Activated T-cell treated with anti-CD3 and anti-CD28 coated beads for 4 hours (primary cell): ENCODE results near the gene TENM4.

Source experiments
- DNase-seq: peaks from one replicate; pipeline ENCODE4 v3.0.0-alpha.2; 2020

The TENM4 gene

DNA sequence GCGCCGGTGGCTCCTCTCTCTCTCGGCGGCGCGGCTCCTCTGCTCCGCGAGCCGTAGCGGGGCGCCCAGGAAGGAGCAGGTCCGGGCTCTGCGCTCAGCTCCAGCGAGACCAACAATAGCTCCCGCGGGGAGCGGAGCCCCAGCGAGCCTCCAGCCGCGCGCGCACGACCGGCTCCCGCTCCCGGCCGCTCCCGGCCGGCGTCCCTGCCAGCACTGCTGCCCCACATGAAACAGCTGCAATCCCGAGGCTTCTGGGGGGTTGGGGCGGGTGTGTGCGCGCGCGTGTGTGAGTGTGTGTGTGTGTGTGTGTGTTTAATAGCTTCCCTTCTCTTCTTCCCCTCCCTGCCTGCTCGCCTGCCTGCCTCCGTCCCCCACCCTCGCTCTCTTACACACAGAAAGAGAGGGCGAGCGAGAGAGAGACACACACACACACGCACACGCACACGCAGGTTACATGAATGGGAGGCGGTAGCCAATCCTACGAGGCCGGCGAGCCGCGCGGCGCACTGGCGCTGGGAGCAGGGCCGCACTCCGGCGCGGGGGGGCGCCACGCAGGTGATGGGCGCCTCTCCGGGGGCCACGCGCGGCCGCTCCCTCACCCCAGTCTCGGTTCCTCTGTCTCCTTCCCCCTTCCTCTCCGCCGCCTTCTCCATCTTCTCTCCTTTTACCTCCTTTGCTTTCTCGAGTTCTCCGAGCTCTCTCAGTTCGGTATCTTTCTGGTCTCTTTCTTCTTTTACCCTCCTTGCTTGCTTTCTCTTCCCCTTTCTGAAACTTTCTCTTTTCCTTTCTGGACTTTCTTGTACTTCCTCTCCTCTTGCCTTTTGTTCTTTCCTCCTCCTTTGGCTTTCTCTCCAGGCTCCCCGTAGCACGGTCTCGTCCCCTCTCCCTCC lies at the start of gene TENM4:
TENM4 (minus strand) TSS at position 460 of the 890 bp plus-strand sequence. CDS start 371,086 bp downstream, outside the sequence.
- DNase-seq = no peak

GRCh38 chr11:79488286-79488685 lies 47.5 kb upstream of the TENM4 start:
- no peak for DNase-seq

DNA sequence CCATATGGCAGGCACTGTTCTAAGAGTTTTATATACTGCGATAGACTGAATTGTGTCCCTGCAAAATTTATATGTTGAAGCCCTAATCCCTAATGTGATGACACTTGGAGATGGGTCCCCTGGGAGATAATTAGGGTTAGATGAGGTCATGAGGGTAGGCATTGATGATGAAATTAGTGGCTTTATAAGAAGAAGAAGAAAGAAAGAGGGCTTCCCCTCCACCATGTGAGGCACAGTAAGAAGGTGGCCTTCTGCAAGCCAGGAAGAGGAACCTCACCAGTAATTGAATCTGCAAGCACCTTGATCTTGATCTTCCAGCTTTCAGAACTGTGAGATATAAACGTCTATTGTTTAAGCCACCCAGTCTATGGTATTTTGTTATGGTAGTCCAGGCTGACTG lies 46.6 kb upstream of the TENM4 start:
- DNase-seq = no peak

DNA sequence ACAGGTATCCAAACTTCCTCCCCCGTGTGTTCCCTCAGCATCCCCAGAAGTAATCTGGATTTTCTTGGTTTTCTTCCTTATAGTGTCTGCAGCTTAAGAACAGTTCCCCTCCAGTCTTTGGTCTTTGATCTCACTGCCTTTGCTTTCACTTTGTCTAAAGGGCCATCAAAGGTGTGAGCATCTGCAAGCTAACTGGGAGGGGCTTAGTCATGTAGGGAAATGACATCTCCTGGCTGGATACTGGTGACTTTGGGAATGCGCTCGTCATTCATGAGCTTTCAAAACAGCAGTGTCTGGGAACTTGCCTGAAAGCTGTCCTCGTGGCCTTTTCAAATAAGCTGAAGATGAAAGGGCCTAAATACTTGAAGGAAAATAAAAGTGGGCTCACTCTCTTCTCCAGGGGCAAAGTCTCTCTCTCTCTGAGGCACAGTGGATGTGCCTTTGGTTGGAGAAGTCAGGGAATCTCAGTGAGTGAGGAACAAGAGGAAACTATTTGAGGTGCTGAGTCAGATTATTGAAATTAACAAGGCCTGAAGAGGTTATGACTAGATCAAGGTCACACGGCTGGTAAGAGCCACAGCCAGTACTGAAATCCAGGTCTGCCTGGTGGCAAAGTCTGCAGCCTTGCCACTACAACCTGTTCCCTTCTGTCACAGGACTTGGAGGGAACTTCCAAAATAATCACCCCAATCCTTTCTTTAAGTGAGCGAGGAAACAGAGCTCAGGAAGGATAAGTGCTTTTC lies 45.6 kb upstream of the TENM4 start:
- no peak for DNase-seq

DNA sequence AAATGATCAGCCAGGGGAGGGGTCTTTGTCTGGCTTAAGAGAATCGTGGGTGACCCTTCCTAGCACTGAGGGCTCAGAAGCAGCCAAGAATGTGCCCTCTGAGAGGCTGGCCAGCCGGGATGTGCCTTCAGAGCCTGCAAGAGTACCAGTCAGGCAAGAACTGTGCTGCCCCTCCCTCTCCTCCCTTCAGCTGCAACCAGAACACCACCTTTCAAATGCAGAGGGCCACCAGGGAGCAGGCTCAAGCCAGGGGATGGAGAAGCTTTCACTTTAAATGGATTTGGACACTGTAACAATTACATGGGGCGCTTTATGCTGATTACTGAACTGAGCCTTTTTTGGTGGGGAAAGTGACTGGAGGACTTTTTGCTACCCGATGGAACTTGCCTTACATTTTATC lies 44.9 kb upstream of the TENM4 start:
- DNase-seq = no peak

DNA sequence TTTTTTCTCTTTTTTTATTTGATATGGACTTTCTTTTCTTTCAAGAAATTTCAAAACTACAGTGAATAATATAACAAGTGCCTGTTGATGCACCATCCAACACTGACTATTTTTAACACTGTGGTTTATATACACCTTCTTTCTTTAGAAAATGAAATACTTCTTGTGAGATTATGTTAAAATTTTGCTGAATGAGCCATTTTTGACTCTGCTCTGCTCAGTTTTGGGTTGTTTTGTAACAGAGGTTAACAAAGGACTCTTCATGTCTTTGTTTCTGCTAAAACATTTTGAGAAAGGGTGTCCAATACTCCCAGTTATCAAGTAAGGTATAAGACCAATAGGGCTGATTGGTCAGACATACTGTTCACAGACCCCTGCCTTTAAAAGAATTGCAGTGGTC lies 44.0 kb upstream of the TENM4 start:
- DNase-seq = no peak

GRCh38 chr11:79482800-79483199 lies 42.0 kb upstream of the TENM4 start:
- DNase-seq = no peak

GRCh38 chr11:79481795-79482194 lies 41.0 kb upstream of the TENM4 start:
- no peak for DNase-seq

GRCh38 chr11:79480864-79481263 lies 40.0 kb upstream of the TENM4 start:
- no peak for DNase-seq

- no peak for DNase-seq
These were observed 32.1 kb upstream of the TENM4 start for GRCh38 chr11:79472819-79473529.

DNA sequence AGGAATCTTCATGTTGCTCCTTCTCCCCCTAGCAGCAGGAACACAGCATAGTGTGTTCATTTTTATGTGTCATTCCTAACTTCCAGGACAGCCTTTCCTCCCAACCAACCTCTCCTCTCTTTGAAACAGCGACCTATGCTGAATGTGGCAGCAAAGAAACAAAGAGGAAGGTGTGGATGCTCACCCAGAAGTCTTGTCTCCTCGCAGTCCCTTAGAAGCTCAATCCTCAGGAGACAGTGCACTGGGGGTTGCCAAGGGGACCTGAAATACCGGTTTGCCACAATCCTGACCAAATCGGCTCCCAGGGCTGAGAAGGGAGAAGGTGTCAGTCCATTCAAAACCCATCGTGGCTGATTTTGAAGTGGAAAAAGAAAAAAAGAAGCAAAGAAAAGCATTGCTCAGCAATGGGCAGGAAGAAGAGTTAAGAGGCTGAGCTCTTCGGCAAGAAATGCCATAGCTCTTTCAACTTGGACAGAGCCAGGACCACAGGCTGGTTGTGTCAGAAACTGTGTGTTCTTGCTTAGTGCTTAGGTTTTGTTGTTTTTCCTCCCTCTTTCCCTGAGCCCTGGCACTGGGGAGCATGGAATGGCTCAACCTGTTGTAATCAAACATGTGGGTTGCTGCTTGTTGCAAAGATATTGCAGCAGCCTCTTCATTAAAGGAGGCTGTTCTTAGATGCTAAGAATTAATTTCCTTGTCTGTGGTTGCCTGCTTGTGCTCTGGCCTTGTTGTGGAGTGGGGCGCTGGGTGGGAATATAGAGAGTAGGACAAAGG lies 30.4 kb upstream of the TENM4 start:
- DNase-seq = no peak

DNA sequence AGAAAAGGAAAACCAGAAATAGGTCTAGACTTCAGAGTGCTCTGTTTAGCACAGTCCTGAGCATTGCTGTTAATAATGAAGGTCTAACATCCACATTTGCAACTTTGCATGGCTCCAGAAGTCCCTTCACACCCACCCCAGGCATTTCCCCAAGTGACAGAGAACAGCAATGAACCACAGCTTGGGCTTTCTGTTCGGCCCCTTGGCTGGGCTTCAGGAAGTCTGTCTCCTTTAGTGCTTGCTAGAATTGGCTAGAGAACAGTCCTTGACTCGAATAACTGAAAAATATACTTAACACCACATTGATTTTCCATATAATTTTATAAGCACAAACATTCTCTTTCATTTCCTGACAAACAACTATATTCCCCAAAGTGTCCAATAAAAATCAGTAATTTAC lies 29.3 kb upstream of the TENM4 start:
- no peak for DNase-seq

- no peak for DNase-seq
These were observed 26.9 kb upstream of the TENM4 start for GRCh38 chr11:79467761-79468160.

GRCh38 chr11:79466411-79466810 lies 25.6 kb upstream of the TENM4 start:
- DNase-seq = no peak

DNA sequence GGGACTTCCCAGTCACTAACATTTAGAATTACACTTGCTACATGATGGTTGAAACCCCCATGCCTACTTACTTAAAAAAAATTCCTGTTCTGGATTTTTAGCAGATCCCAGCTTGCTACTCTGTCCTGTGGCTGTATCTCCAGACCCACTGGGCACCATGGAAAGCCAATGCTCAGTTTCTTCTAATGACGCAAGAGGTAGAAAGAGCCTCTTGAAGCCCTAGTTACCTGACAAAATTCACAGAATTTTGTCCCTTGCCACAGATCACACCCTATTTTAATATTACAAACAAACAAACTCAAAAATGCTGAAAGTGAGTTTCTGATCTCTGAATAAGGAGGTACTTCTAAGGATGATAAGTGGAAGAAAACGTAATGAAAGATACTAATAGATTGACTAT lies 24.3 kb upstream of the TENM4 start:
- no peak for DNase-seq

- DNase-seq = no peak
These were observed 21.1 kb upstream of the TENM4 start for GRCh38 chr11:79461666-79462645.

GRCh38 chr11:79461144-79461543 lies 20.3 kb upstream of the TENM4 start:
- no peak for DNase-seq

GRCh38 chr11:79458709-79459108 lies 17.9 kb upstream of the TENM4 start:
- DNase-seq = no peak

- no peak for DNase-seq
These were observed 15.7 kb upstream of the TENM4 start for GRCh38 chr11:79456501-79456900.

DNA sequence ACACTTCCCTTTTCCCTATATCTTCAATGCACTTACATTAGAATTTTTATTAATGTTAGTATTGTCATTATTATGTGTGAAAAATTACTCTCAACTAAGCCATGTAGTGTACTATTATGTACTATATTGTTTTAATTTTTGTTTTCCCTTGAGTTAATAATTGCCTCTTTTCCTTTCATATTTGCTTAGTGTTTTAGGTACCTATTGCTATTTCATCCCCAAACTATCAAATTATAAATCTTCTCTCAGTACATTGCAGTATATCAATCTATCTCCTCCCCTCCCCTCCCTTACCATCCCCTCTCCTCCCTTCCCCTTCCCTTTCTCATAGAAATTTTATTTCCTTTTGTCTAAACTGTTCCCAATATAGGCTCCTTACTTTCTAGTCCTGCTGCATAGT lies 12.8 kb upstream of the TENM4 start:
- DNase-seq = no peak

- no peak for DNase-seq
These were observed 8.2 kb upstream of the TENM4 start for GRCh38 chr11:79449040-79449439.
